Globus pallidus (tissue), 1 donor: ENCODE measurements around the gene FAR1.
"Not testable (repeated sequence)": the region's sequence is repeated elsewhere in the genome, so short reads cannot be mapped to it uniquely, and the experiment has no call there.

Source experiments
- DNase-seq: peaks from one replicate; pipeline ENCODE4 v3.0.0-alpha.2; 2015; ENCODE audit warnings: low spot score

FAR1 gene

DNA sequence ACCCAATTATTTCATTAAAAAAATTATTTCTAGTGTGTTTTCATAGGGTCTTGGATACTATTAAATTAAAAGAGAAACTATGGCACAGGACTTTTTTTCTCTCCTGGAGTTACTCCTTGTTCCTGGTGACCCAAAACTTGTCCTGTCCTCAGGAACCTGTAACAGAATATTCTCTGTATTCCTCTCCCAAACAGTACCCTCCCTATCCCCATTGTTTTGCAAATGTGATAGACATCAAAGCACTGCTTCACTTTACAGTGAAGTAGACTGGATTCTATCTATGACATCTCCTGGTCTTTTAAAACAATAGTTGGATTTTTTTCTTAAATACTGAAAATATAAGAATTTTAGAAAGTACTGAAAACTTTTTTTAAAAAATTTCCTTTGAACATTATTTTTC is 37.2 kb downstream of the FAR1 start:
- DNase-seq, result no peak

DNA sequence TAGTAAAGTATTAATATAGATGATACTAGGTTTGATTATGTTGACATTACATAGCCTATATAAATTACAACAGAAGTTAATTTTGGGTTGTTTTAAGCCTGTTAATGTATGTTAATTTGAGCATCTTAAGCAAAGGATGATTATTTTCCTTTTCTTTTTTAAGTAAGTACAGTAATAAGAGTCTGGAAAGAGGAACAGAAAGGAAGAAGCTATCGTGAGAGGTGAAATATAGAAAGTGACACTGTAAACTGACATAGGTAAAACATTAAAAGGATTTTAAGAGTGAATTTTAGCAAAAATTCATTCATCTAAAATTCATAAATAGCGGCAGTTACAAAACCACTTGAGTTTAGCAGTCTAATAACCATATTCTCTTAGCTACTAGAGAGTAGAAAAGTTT is 45.5 kb downstream of the FAR1 start:
- no peak for DNase-seq

DNA sequence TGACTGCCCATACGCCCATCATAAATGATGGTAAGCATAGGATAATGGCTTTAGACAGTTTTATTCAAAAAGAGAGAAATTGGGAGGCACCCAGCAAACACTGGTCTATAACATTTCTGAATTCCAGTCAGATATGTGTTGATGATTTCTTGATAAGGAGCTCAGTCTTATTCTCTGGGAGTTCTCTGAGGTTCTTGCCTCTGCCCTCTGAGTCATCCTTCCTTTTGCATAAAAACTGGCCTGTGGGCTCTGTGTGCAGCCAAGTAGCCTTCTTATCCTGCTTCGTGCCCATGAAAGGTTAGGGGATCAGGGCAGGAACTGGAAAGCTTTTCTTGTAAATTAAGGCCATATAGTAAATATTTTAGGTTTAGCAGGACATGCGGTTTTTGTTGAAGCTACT is 48.9 kb downstream of the FAR1 start:
- no peak for DNase-seq

DNA sequence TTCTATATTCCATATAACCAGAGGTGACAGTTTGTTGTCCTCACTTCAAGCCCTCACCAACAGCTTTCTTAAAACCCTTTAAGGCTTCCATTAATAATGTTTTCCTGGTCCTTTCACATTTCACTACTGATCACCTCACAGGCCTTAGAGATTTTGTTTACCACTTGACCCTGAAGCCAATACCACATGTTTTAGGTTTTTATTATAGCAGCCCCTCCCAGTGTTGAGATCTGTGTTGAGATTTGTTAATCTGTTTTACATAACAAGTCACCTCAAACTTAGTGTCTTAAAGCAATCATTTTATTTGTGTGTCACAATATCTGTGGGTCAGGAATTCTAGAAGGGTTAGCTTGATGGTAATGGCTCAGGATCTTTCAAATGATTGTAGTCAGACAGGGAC is 49.9 kb downstream of the FAR1 start:
- no peak for DNase-seq

DNA sequence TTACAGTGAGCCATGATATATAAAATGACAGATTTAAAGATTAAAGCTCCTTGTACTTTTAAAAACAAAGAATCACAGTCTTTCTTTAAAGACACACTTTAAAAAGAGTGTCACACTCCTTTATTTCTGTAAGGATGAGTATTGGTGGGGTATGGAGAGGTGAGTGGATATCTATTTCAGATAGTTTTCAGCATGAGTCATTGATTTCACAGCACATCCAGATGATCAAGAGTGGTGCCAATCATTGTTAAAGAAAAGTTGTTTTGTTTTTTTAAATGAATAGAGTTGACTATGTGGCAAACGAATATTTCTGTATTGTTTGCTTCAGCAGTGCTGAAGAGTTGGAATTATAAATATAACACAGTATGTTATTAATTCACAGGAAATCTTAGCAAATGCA is 52.5 kb downstream of the FAR1 start:
- no peak for DNase-seq

DNA sequence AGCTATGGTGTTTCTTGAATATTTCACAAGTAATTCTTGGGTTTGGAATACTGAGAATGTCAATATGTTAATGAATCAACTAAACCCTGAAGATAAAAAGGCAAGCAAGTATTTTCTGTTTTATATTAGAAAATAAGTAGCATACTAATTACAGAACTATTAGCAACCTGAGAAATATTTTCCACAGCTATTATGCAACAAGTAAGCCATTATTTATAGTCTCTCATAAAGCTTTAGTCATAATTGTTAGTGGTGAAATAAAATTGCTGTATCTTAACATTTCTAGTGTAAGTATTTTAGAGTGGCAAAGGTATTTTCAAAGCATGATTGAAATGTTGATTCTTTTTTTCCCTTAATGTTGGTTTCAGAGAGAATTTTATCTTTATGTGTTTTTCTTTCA is 53.3 kb downstream of the FAR1 start:
- no peak for DNase-seq

DNA sequence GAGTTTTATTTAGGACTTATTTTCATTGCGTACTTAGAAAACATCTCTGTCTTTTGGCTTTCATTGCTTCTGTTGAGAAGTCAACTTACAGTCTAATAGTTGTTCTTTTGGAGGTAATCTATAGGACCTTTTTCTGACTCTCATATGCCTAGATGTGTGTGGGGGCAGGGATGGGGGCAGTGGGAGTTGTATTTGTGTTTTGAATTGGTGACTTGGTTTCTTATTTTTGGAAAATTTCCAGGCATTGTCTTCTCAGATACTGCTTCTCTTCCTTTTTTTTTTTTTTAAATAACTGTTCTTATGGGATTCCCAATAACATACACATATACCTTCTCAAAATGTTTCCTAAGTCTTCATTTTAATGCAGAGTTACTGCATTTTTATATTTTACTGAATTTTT is 58.0 kb downstream of the FAR1 start:
- DNase-seq, result no peak

DNA sequence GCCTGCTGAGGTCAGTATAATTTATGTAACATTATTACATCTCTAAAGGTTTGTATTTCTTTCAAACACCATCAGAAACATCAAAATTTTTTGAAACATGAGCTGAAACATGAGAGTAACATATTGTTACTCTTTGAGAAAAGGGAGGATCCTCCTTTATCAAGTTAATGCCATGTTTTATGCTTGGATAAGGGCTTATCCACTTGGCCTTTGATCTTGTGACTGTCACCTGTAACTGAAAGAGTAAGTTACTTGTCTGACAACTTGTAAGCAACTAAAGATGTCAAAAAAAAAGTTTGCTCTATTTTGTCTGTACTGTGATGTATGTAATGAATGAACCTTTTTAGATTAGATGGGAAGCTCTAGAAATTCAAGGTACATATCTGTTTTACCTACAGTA is 59.6 kb downstream of the FAR1 start:
- no peak for DNase-seq

DNA sequence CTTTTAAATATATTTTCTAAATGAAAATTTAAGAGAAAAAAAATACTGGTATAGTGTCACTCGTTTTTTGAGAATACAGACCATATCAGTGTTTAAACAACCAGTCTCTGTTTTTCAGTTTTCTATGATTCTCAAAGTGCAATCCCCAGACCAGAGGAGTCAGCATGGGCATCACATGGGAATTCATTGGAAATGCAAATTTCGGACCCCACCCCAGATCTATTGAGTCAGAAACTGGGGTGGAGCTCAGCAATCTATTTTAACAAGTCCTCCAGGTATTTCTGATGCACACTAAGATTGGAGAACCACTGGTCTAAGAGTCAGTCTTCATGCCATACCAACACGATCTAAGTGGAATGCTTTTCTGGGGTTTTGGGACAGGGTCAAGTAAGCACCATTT is 66.1 kb downstream of the FAR1 start:
- DNase-seq, result no peak

DNA sequence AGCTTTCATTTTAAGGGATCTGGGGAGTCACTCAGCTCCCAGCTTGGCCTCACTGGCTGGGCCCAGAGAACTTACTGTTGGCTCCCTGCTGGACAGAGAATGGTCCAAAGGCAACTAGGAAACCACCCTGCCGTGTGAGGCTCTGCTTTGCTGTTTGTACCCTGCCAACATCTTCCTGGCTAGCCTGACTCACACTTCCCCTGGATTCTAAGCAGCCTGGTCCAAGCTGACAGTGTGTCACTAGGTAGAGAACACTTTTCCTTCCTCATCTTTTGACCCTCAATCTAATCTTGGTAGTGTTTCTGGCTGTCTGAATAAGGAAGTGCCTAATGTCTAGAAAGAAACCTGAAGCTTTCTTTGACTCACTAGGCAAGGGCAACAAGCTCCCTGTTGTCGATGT is 76.7 kb downstream of the FAR1 start:
- DNase-seq, result no peak

DNA sequence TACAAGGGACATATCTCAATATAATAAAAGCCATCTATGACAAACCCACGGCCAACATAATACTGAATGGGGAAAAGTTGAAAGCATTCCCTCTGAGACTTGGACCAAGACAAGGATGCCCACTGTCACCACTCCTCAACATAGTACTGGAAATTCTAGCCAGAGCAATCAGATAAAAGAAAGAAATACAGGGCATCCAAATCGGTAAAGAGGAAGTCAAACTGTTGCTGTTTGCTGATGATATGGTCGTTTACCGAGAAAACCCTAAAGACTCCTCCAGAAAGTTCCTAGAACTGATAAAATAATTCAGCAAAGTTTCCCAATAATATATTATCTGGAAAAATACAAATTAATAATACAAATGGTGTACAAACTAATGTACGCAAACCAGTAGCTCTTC is 84.8 kb downstream of the FAR1 start:
- not testable (repeated sequence) for DNase-seq

DNA sequence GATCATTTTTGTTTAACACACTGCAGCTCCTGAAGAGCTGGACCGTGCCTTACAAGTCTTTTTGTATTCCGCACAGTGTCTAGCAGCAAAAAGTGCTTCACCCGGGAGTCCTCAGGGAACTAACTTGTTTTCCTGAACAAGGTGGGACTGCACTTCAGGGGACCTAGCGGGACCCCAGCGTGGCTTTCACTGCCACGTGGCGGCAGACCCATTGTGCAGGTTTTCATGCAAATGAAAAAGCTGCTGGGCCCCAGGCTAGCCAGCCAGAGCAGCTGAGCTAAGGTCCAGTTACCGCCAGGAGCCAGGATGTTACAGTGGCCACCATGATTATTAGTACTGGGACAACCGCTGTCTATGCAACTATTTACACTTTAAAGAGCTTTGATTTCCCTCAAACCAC is 90.6 kb downstream of the FAR1 start:
- DNase-seq, result no peak

DNA sequence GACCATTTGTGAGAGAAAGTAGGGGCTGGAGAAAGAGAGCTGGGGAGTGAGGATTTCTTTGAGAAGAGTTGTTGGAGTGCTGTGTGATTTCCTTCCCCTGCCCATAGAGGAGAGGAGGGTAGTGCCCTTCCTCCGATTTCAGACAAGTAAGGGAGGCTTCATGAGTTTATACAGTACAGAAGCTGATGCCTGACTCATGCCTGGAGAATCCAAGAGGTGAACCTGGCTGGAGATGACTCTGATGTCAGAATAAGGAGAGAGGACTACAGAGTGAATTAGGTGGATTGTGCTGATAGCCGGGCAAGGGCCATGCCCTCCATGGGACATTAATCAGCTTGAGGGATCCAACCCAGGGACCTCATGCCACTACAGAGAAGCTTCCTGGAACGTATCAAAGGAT is 91.6 kb downstream of the FAR1 start:
- DNase-seq, result no peak

DNA sequence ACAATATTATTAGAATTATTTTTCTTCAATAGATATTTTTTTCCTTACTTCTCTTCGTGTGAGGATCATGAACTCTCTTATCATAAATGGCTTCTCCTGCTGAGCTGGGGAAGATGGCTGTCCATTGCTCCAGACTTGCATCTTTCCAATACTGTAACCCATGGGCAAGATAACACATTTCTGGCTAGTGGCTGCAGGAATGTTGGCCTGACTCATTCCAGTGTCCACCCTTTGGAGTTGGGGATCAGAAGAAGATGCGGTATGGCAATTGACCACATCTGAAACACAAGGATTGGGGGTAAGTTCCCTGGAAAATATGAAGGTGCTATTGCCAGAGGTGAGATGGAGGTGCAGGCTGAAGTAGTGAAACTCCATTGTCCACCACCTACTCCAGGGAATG is 92.8 kb downstream of the FAR1 start:
- no peak for DNase-seq

DNA sequence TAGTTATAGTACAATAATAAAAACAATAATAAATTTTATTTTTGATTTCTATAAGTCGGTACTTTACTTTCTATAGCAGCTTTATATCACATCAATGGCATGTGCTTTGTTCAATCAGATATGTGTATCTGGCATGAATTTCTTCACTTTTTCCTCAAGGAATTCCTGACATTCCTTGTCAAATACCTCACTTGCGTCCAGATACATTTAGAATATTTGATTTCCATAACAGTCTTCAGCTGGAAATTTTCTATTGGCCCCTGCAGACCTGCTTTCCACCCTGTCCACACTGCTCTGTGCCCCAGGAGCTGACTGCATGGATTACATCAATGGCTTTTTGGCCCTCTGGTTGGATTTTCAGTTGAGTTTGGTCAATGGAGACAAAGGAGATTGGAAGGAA is 93.2 kb downstream of the FAR1 start:
- no peak for DNase-seq

DNA sequence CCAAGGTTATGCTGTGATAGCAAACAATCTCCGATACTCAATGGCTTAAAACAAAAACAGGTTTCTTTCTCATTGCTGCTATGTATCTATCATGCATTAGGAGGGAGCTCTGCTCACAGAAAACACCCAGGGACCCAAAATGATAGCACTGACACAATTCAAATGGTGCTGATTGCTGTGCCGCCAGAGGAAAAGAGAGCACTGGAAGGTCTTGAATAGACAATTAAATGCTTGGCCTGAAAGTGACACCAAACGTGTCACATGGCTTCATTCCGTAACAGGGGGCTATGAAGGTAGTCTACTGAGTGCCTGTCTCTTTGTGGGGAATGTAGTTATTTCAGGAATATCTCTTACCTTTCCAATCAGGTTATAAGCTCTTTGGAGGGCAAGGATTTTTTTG is 94.2 kb downstream of the FAR1 start:
- DNase-seq, result no peak

DNA sequence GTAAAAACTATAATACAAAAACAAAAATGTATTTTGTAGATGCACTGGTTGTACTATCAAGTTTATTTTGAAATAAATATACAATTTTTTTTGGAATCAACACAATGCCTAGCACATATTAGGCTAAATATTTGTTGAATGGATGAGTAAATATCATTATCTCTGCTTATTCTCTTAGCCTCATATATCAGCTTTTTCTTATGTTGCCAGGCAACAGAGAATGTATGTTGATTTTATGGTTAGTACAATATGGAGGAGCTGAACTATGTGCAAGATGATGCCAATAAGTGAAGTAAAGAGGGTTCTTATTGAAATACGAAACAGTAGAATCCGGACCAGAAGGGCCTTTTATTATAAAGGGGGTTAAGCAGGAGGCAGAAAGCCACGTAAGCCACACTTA is 94.9 kb downstream of the FAR1 start:
- DNase-seq, result no peak

DNA sequence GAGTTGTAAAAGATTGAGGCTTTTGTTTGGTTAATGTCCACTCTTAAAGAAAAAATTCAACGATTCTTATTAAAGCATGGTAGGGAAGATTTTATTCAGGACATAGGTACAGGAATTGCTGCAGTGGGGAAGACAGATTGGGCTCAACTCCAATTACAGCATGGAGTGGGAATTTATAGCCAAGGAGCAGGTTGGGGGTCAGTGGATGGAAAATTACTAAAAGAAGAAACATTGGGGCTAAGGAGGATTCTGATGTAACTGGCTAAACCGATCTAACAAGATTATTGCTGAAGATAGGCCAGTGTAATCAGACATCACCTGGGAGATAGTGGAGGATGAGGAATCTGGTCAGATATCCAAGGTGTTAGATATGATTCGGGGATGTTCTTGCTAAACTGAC is 97.4 kb downstream of the FAR1 start:
- DNase-seq, result no peak

DNA sequence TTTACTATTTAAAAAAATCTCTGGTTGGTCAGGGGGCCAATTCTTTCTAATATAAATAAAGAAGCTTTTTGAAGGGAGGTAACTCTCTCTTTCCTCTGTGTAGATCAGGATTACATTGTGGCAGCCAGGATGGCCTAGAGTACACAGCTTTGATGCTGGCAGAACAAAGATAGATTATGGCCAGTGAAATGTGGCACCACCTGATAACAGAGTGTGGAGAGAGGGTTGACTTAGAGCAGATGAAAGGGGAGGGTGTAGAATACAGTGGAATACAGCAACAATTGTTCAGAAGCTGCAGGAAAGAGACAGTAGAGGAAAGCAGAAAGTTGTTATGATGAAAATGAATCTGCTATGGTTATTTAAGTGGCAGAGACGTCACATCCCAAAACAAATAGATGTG is 99.0 kb downstream of the FAR1 start:
- no peak for DNase-seq

DNA sequence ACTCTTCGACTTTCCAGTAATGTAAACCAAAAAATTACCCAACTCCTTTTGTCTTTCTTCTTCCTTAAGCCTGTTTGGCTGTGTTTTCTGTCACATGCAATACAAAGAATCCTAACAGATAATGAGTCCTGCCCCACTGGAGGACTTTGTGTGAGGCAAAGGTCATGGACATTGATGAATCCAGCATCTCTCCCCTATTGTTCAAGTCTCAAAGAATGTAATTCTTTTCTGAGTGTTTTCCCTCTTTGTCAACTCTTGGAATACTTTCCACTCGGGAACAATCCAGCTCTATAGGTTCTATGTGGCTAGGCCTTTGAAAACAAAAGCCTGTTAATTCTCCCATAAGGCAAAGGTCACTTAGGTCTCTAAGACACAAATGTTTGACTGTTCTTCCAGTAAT is 100.7 kb downstream of the FAR1 start:
- peak; percentile 57 for DNase-seq

DNA sequence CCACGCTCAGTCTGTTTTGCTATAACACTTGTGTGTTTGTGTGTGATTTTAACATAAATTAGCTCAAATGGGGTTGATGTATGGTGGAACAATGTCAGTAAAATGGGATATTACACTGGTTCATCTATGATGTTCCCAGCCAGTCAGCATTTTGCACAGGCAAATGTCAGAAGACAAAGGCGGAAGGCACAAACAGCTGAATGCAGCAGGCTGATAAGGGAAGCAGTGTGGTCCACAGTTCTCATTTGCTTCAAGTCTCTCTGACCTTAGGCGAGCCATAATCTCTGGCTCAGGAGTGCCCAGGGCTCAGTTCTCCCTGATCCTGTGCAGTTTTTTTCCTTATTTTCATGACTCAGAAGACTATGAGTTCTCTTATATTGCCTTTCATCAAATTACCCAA is 102.7 kb downstream of the FAR1 start:
- DNase-seq, result no peak

DNA sequence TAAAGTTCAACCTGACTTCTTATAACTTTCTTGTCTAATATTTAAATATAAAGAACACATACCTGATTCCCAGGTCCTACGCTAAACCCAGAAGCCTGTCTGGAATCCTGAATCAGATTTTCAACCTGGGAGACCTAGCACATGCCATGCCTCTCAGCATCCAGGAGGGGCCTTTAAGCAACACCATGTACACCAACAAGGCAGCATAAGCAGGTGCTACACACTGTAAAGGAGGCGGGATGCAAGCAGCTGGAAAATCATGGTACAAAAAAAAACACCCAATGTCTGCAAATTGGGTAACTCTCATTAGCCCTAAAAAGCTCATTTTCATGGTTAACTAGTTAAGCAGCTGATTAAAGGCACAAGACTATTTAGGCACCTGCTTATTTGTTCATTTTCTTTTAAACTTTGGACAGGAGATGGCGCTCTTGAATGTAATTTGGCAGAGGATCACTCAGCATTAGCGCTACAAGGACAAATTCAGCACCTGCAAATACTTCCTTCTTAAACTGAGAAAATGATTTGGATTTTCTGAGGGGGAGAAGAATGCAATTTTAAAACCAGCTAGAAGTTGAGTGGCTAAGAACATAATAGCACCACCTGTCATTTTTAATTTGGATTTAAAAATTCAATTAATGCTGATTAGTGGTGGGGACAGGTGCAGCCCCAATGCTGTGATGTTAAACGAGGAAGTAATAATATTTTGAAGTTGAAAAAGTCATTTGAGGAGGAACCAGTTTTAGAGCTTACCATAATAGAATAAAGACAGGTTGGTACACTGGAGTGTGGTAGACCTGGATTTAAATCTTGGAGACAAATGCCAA is 104.0 kb downstream of the FAR1 start:
- DNase-seq, result peak; percentile 73

DNA sequence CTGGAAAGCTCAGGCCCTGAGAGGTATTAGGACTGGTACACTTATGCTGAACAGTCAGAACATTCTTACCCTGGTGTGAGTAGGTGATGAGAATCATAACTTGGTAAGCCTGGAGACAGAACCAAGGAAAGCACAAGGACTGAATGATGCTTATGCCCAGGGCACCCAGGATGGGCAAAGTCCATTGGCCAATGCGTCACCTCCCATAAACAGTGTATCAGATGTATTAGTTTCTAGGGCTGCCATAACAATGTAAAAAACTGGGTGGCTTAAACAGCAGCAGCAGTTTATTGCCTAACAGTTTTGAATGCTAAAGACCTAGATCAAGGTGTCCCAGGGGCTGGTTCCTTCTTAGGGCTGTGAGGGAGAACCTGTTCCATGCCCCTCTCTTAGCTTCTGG is 107.0 kb downstream of the FAR1 start:
- DNase-seq, result no peak

DNA sequence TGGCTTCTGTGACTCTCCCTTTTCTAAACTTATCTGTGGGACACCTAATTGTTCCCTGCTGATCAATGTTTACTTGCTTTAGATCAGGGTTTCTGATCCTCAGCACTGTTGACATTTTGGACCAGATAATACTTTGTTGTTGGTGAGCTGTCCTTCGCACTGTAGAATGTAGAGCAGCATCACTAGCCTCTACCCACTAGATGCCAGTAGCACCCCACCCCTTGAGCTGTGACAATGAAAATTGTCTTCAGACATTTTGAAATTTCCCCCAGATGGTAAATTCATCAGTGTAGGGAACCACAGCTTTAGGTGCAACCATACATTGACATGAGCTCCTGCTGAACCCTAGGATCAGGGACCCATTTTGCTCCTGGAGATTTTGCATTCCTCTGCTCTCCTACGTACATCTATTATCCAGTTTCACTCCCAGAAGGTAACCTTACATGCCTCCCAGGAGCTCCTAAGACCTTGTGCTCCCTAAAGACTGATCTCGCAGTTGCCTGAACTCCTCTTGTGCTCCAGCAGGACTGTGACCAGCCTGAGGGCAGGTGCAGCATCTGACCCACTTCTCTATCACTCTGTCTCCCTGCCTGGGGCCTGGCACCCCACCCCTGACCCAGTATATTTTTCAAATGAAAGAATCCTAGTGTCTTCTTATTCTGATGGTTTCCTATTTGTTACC is 107.8 kb downstream of the FAR1 start:
- no peak for DNase-seq
